Colonic mucosa (tissue), 4 donors: ENCODE data around the gene SLC24A3. TPM values are rescaled to one million over a fixed set of nuclear protein-coding genes. Genes with fewer than 3 reads are reported as not detected.

ENCODE experiments used
- DNase-seq: peaks from one replicate; pipeline ENCODE4 v3.0.0-alpha.2; 2020
- H3K27ac ChIP-seq: fragments of 200-600 bp; one replicate; pipeline ENCODE4 v1.8.0; 2021
- H3K27me3 ChIP-seq: fragments of 200-600 bp; one replicate; pipeline ENCODE4 v1.8.0; 2021
- H3K36me3 ChIP-seq: fragments of 200-600 bp; one replicate; pipeline ENCODE4 v1.8.0; 2021
- H3K4me1 ChIP-seq: fragments of 200-600 bp; one replicate; pipeline ENCODE4 v1.8.0; 2021; ENCODE audit warnings: mild to moderate bottlenecking
- H3K4me3 ChIP-seq: fragments of 200-600 bp; one replicate; pipeline ENCODE4 v1.8.0; 2021
- H3K9ac ChIP-seq, 2 donors: one replicate each; pipeline ENCODE4 v1.7.0; 2013; ENCODE audit warnings: control low read depth in 2 of 2, low read depth in 2 of 2, low read length in 2 of 2
- H3K9me3 ChIP-seq: fragments of 200-600 bp; one replicate; pipeline ENCODE4 v1.8.0; 2021
- intact Hi-C: fragments of 100-400 bp; cut with DNase I; formaldehyde crosslinking; loops from one replicate; pipeline ENCODE4 v1.14.1; 2022
- total RNA-seq, 2 donors: library from RNA; stranded (reverse); fragmentation: NEBNext Ultra II Directional in 1 of 2; extraction: Animal tissue kit (Norgen Biotek cat#: 25700) in 1 of 2; gene quantifications; one replicate each; pipeline ENCODE4 v1.2.1, GENCODE V29; 2021
- TF ChIP-seq, protein P1 (sequence below): fragments of 200-600 bp; IDR thresholded peaks from one replicate; pipeline ENCODE4 v1.8.0; 2022; ENCODE audit warnings: antibody characterized with exemption, mild to moderate bottlenecking
- donor health status: healthy.
- donor health status: DM: no; HTN: no; CAD: no.
- donor health status: DM: no; HTN: no; CAD: no.

Gene SLC24A3
- total RNA-seq, 2 donors from 2014 or later = 3.6 to 6.6 TPM

DNA sequence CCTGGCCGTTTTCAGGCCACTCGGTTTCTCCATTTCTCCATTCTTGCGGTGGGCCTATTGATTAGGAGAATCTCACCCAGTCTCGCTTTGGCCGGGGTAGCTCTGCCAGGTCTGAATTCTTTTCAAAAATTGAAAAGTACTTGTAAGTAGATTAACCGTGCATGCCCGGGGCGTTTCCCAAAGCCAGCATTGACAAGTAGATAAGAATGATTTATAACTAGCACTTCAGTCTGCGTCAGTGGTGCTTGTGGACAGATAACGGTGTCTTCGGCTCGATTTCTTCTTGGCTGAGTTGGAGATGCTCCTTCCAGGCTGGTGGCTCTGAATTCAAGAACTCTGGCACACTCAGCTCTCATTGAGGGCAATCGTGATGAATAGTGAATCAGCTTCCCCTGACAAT, 29.0 kb downstream of the SLC24A3 start:
- Histone ChIP-seq H3K27ac (no peak overlapping the region), H3K27me3 (no peaks in the 10 kb centered on the region), H3K4me1 (no peaks in the 10 kb centered on the region), H3K9me3 (no peaks in the 10 kb centered on the region), H3K36me3 (no peaks in the 10 kb centered on the region), H3K9ac (no peak overlapping the region), H3K4me3 (no peak overlapping the region)
- no peak for DNase-seq
- TF ChIP-seq, protein P1, sequence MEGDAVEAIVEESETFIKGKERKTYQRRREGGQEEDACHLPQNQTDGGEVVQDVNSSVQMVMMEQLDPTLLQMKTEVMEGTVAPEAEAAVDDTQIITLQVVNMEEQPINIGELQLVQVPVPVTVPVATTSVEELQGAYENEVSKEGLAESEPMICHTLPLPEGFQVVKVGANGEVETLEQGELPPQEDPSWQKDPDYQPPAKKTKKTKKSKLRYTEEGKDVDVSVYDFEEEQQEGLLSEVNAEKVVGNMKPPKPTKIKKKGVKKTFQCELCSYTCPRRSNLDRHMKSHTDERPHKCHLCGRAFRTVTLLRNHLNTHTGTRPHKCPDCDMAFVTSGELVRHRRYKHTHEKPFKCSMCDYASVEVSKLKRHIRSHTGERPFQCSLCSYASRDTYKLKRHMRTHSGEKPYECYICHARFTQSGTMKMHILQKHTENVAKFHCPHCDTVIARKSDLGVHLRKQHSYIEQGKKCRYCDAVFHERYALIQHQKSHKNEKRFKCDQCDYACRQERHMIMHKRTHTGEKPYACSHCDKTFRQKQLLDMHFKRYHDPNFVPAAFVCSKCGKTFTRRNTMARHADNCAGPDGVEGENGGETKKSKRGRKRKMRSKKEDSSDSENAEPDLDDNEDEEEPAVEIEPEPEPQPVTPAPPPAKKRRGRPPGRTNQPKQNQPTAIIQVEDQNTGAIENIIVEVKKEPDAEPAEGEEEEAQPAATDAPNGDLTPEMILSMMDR = no peak
- intact Hi-C loops = no loop called here

DNA sequence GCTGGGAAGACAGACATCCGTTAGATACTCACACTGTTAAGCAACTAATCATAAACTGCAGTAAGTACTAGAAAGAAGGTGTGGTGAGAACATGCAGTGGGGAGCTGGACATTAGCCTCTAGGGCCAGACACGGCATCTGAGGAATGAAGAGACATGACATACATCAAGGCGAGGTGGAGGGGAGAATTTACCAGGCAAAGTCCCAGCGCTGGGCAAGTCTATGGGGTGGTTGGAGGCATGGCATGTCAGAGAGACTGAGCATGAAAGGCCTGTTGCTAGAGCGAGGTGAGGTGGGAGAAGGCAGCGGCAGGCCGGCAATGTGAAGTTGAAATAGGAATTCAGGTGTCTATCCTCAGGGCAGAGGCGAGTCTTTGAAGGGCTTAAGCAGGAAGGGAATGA, 31.8 kb downstream of the SLC24A3 start:
- intact Hi-C loops = no loop called here
- no peak for DNase-seq
- TF ChIP-seq, protein P1 = no peak

DNA sequence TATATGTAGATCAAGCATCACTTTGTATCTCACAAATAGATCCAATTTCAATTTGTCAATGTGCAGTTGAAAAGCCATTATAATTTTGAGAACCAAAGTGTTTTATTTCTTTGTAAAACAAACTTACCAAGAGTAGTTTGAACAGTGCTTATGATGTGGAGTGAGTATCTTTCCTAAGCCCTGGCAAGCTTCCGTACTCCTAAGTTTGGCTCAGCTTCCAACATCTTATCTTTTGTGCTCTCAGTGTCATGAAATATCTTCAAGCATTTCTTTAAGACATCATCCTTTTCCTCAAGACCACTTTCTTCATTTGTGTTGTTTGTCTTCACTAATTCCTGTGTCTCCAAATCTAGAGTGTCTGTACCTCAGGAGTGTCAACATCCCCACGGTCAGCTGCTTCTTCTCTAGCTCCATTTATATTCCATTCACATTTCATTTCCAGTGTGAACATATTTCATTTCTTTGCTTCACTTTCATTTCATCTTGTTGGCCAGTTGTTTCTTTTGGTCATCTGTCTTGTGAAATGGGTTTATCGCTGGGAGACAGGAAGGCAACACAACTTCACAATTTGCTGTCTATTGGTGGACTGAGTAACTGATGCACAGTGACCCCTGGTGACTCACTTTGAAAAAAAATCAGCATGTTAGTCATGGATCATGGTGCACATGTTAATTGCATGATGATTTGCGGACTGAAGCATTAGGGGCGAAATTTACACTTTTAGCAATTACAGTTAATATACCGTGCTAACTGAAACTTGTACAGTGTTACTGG, 36.9 kb downstream of the SLC24A3 start:
- H3K36me3 ChIP-seq = no peaks in the 10 kb centered on the region
- TF ChIP-seq, protein P1 = no peak
- H3K4me3 ChIP-seq = no peak overlapping the region
- H3K27me3 ChIP-seq = no peaks in the 10 kb centered on the region
- no peak overlapping the region for H3K27ac ChIP-seq
- DNase-seq = peak; percentile 19
- no peak overlapping the region for H3K9ac ChIP-seq
- H3K4me1 ChIP-seq = no peaks in the 10 kb centered on the region
- intact Hi-C loops = no loop called here
- no peaks in the 10 kb centered on the region for H3K9me3 ChIP-seq

More for the DNA sequence above, 31.8 kb downstream of the SLC24A3 start:
- Histone ChIP-seq H3K27me3 (no peaks in the 10 kb centered on the region), H3K27ac (no peak overlapping the region), H3K9me3 (no peaks in the 10 kb centered on the region), H3K4me1 (no peaks in the 10 kb centered on the region), H3K9ac (no peak overlapping the region), H3K36me3 (no peaks in the 10 kb centered on the region), H3K4me3 (no peak overlapping the region)

DNA sequence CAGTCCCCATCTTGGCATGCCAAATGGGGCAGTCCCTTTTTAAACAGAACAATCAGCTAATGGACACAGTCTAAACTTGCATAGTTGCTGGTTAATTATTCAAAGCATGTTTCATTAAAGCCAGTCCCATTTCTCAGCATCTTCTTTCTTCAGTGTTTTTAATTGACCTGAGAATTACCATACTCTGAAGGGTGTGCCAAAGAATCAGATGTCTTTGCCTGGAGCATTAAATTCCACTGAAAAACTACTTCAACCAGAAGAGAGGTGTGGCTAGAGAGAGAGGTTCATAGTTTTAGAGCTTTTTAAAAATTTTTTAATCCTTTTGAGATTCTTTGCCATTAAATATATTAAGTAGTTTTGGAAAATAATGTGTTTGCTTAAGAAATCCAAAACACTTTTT, 37.9 kb downstream of the SLC24A3 start:
- Histone ChIP-seq H3K4me1 (no peaks in the 10 kb centered on the region), H3K4me3 (no peak overlapping the region), H3K36me3 (no peaks in the 10 kb centered on the region), H3K27ac (no peak overlapping the region), H3K27me3 (no peaks in the 10 kb centered on the region), H3K9me3 (no peaks in the 10 kb centered on the region), H3K9ac (no peak overlapping the region)
- DNase-seq = no peak
- TF ChIP-seq, protein P1 = no peak
- intact Hi-C loops = no loop called here

DNA sequence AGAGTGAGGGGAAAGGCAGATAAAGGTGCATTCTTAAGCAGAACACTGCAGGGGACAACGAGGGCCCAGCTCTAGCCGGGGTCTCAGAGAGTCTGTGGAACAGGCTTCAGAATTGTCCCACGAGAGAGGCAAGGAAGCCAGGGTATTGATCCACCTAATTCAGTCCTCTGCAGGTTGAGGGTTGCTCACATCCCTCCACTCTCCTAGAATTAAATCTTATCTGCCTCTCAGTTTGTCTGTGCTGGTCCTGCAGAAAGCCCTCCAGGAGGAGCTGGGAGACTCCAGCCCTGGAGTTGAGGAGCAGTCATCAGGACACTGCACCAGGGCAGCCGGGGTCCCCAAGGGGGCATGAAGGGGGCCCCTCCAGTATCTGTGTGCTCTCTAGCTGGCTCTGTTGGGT, 39.1 kb downstream of the SLC24A3 start:
- TF ChIP-seq, protein P1 = no peak
- no peaks in the 10 kb centered on the region for H3K36me3 ChIP-seq
- intact Hi-C loops = no loop called here
- H3K9me3 ChIP-seq = no peaks in the 10 kb centered on the region
- H3K27me3 ChIP-seq = no peaks in the 10 kb centered on the region
- H3K27ac ChIP-seq = peak overlapping the region; percentile 24
- no peak overlapping the region for H3K4me3 ChIP-seq
- H3K9ac ChIP-seq = no peak overlapping the region
- H3K4me1 ChIP-seq = no peaks in the 10 kb centered on the region
- peak; percentile 12 for DNase-seq
